Measurements from ENCODE around the gene KDM2A.
"Not testable (repeated sequence)": the region's sequence is repeated elsewhere in the genome, so short reads cannot be mapped to it uniquely, and the experiment has no call there.

Gene KDM2A

GRCh38 chr11:67238894-67239782 is 120.1 kb downstream of the KDM2A start:
- DNase-seq (ENCODE audit: low read depth) = no peak

GRCh38 chr11:67239783-67240575 is 120.9 kb downstream of the KDM2A start:
- DNase-seq (ENCODE audit: low read depth) = peak; percentile 97

- peak; percentile 47 for DNase-seq (ENCODE audit: low read depth)
Measured at GRCh38 chr11:67240576-67241389, 121.7 kb downstream of the KDM2A start.

GRCh38 chr11:67242548-67242947 is 123.5 kb downstream of the KDM2A start:
- DNase-seq (ENCODE audit: low read depth) = no peak

GRCh38 chr11:67243051-67243450 is 124.0 kb downstream of the KDM2A start:
- no peak for DNase-seq (ENCODE audit: low read depth)

- DNase-seq (ENCODE audit: low read depth) = no peak
Measured at GRCh38 chr11:67245046-67245445, 126.0 kb downstream of the KDM2A start.

GRCh38 chr11:67247946-67248550 is 129.0 kb downstream of the KDM2A start:
- no peak for DNase-seq (ENCODE audit: low read depth)

GRCh38 chr11:67248653-67249052 is 129.6 kb downstream of the KDM2A start:
- DNase-seq (ENCODE audit: low read depth) = no peak

- no peak for DNase-seq (ENCODE audit: low read depth)
Measured at GRCh38 chr11:67250059-67251043, 131.3 kb downstream of the KDM2A start.

- DNase-seq (ENCODE audit: low read depth) = no peak
Measured at GRCh38 chr11:67251841-67252240, 132.8 kb downstream of the KDM2A start.

- no peak for DNase-seq (ENCODE audit: low read depth)
Measured at GRCh38 chr11:67252831-67253239, 133.8 kb downstream of the KDM2A start.

- DNase-seq (ENCODE audit: low read depth) = no peak
Measured at GRCh38 chr11:67253872-67254624, 135.0 kb downstream of the KDM2A start.

GRCh38 chr11:67254798-67255197 is 135.7 kb downstream of the KDM2A start:
- no peak for DNase-seq (ENCODE audit: low read depth)

GRCh38 chr11:67255353-67255752 is 136.3 kb downstream of the KDM2A start:
- DNase-seq (ENCODE audit: low read depth) = no peak

GRCh38 chr11:67255864-67256263 is 136.8 kb downstream of the KDM2A start:
- DNase-seq (ENCODE audit: low read depth) = no peak

GRCh38 chr11:67256477-67257135 is 137.5 kb downstream of the KDM2A start:
- no peak for DNase-seq (ENCODE audit: low read depth)

GRCh38 chr11:67260406-67260805 is 141.3 kb downstream of the KDM2A start:
- DNase-seq (ENCODE audit: low read depth) = no peak

GRCh38 chr11:67260885-67261639 is 142.0 kb downstream of the KDM2A start:
- DNase-seq (ENCODE audit: low read depth) = not testable (repeated sequence)

GRCh38 chr11:67261640-67261945 is 142.5 kb downstream of the KDM2A start:
- no peak for DNase-seq (ENCODE audit: low read depth)
